NCI-H1436 (cell line): ENCODE results near the gene RELB.

Experiments used
- DNase-seq: peaks from one replicate; lab custom pipeline; 2025; lab: John Stamatoyannopoulos, UW

The RELB gene

GRCh38 chr19:45079911-45080370 lies 78.7 kb downstream of the RELB start:
- no peak for DNase-seq

- no peak for DNase-seq
Observed at GRCh38 chr19:45082170-45082569, 80.9 kb downstream of the RELB start.

- no peak for DNase-seq
Observed at GRCh38 chr19:45086480-45086879, 85.2 kb downstream of the RELB start.

GRCh38 chr19:45087531-45087930 lies 86.3 kb downstream of the RELB start:
- DNase-seq = no peak
